GM18517 (cell line): ENCODE data around the gene SERPINB13.

Experiments used
- ATAC-seq: cut with Tn5 transposase; IDR thresholded peaks from one replicate; pipeline ENCODE4 v1.9.1; 2021; ENCODE audit warnings: mild to moderate bottlenecking, moderate library complexity; ENCODE audit not compliant: unreplicated experiment

Gene SERPINB13

GRCh38 chr18:63586966-63587365, at the start of gene SERPINB13:
Gene SERPINB13, plus strand, starts transcription at chr18:63587343. Its CDS starts 1,325 bp downstream, at chr18:63588668.
- no peak for ATAC-seq

GRCh38 chr18:63539904-63540510, 47.1 kb upstream of the SERPINB13 start:
- ATAC-seq, result no peak

GRCh38 chr18:63542069-63542468, 45.1 kb upstream of the SERPINB13 start, which contains the start of gene SERPINB12:
Gene SERPINB12, plus strand, starts transcription at chr18:63542369. Its CDS starts 13,791 bp downstream, at chr18:63556160.
- no peak for ATAC-seq

GRCh38 chr18:63544017-63544416, 43.1 kb upstream of the SERPINB13 start:
- no peak for ATAC-seq

GRCh38 chr18:63545000-63545399, 42.1 kb upstream of the SERPINB13 start:
- ATAC-seq, result no peak

- no peak for ATAC-seq
Observed at GRCh38 chr18:63550068-63550467, 37.1 kb upstream of the SERPINB13 start.

GRCh38 chr18:63551769-63552168, 35.4 kb upstream of the SERPINB13 start:
- ATAC-seq, result no peak

- ATAC-seq, result no peak
Observed at GRCh38 chr18:63552581-63552980, 34.6 kb upstream of the SERPINB13 start.

GRCh38 chr18:63553081-63553480, 34.1 kb upstream of the SERPINB13 start:
- no peak for ATAC-seq

GRCh38 chr18:63559567-63560491, 27.3 kb upstream of the SERPINB13 start:
- no peak for ATAC-seq

- ATAC-seq, result peak; percentile 55
Observed at GRCh38 chr18:63562284-63562683, 24.9 kb upstream of the SERPINB13 start.

- ATAC-seq, result no peak
Observed at GRCh38 chr18:63564021-63564420, 23.1 kb upstream of the SERPINB13 start.

GRCh38 chr18:63564561-63564960, 22.6 kb upstream of the SERPINB13 start:
- no peak for ATAC-seq

GRCh38 chr18:63567276-63567675, 19.9 kb upstream of the SERPINB13 start:
- ATAC-seq, result no peak

GRCh38 chr18:63567825-63568224, 19.3 kb upstream of the SERPINB13 start:
- ATAC-seq, result no peak

- ATAC-seq, result no peak
Observed at GRCh38 chr18:63570721-63571120, 16.4 kb upstream of the SERPINB13 start.

GRCh38 chr18:63575681-63576080, 11.5 kb upstream of the SERPINB13 start:
- no peak for ATAC-seq

GRCh38 chr18:63578357-63578958, 8.7 kb upstream of the SERPINB13 start:
- ATAC-seq, result peak; percentile 82

- no peak for ATAC-seq
Observed at GRCh38 chr18:63579616-63580015, 7.5 kb upstream of the SERPINB13 start.

GRCh38 chr18:63585988-63586387, 1.2 kb upstream of the SERPINB13 start:
- ATAC-seq, result no peak

GRCh38 chr18:63586431-63586830, 712 bp upstream of the SERPINB13 start:
- ATAC-seq, result no peak

GRCh38 chr18:63588909-63589308, 1.8 kb downstream of the SERPINB13 start:
- no peak for ATAC-seq
